CD4-positive, alpha-beta memory T cell (primary cell): ENCODE measurements around the gene PHF12. TPM values are rescaled to one million over a fixed set of nuclear protein-coding genes. Genes with fewer than 3 reads are reported as not detected.

Source experiments
- CTCF ChIA-PET: fragments of 350-600 bp; sonication (Branson Sonifier 250); formaldehyde crosslinking; loops from one replicate; lab custom pipeline; 2021; ENCODE audit warnings: inconsistent platforms; ENCODE audit not compliant: partially characterized antibody; lab: Charles Lee
- POLR2A ChIA-PET: fragments of 350-600 bp; sonication (Branson Sonifier 250); formaldehyde crosslinking; loops from one replicate; lab custom pipeline; 2021; ENCODE audit not compliant: partially characterized antibody; lab: Charles Lee
- DNase-seq, 5 donors: peaks; one replicate each; pipeline versions ENCODE4 v3.0.0 to v3.0.0-alpha.2; 2020 to 2022; ENCODE audit warnings: mixed read lengths in 1 of 5
- H3K27ac ChIP-seq: one replicate; pipeline ENCODE4 v1.7.0; 2013; ENCODE audit warnings: low read depth, low read length
- H3K27me3 ChIP-seq: 2 replicates; pipeline ENCODE4 v1.7.0; 2013; ENCODE audit warnings: mild to moderate bottlenecking, low read length, moderate library complexity; ENCODE audit not compliant: insufficient read depth
- H3K36me3 ChIP-seq: 2 replicates; pipeline ENCODE4 v1.7.0; 2013; ENCODE audit warnings: mild to moderate bottlenecking, low read length, moderate library complexity; ENCODE audit not compliant: insufficient read depth
- H3K4me1 ChIP-seq: 2 replicates; pipeline ENCODE4 v1.7.0; 2013; ENCODE audit warnings: mild to moderate bottlenecking, low read length, moderate library complexity; ENCODE audit not compliant: insufficient read depth
- H3K4me3 ChIP-seq, 2 donors: one replicate each; pipeline ENCODE4 v1.7.0; 2013; ENCODE audit warnings: low read length in 2 of 2, mild to moderate bottlenecking in 1 of 2
- H3K9me3 ChIP-seq, 2 donors: one replicate each; pipeline ENCODE4 v1.7.0; 2013; ENCODE audit warnings: low read length in 2 of 2, control low read depth in 1 of 2; ENCODE audit not compliant: control insufficient read depth in 1 of 2
- H3K27ac Mint-ChIP-seq, 7 donors: one replicate each; pipeline ENCODE4 v1.8.0; 2020 to 2021; ENCODE audit warnings: mixed read lengths in 7 of 7, mild to moderate bottlenecking in 6 of 7, inconsistent platforms in 3 of 7, moderate library complexity in 3 of 7
- H3K27me3 Mint-ChIP-seq, 2 donors: one replicate each; pipeline ENCODE4 v1.8.0; 2020 to 2021; ENCODE audit warnings: mixed read lengths in 2 of 2
- H3K36me3 Mint-ChIP-seq, 2 donors: one replicate each; pipeline ENCODE4 v1.8.0; 2020 to 2021; ENCODE audit warnings: mixed read lengths in 2 of 2, inconsistent platforms in 1 of 2, mild to moderate bottlenecking in 1 of 2
- H3K4me1 Mint-ChIP-seq, 4 donors: one replicate each; pipeline ENCODE4 v1.8.0; 2020 to 2021; ENCODE audit warnings: mixed read lengths in 4 of 4, mild to moderate bottlenecking in 1 of 4
- H3K4me3 Mint-ChIP-seq, 8 donors: one replicate each; pipeline ENCODE4 v1.8.0; 2020 to 2021; ENCODE audit warnings: mixed read lengths in 8 of 8, mild to moderate bottlenecking in 7 of 8, moderate library complexity in 6 of 8, inconsistent platforms in 3 of 8
- H3K9me3 Mint-ChIP-seq, 8 donors: one replicate each; pipeline ENCODE4 v1.8.0; 2020 to 2021; ENCODE audit warnings: mixed read lengths in 8 of 8, mild to moderate bottlenecking in 5 of 8, inconsistent platforms in 3 of 8, moderate library complexity in 1 of 8
- intact Hi-C: fragments of 100-400 bp; cut with micrococcal nuclease; formaldehyde crosslinking; loops from one replicate; pipeline ENCODE4 v1.15.1; 2023
- polyA plus RNA-seq, 2 donors: library from polyadenylated mRNA; unstranded; fragments of 300-500 nt; fragmentation: Illumina TruSeq; gene quantifications; one replicate each; pipeline ENCODE4 v1.2.3, GENCODE V29; 2021
- total RNA-seq, 2 experiments: library from RNA; stranded (reverse); gene quantifications; one replicate each; pipeline ENCODE4 v1.2.3, GENCODE V29; 2021

Gene PHF12
- total and polyA plus RNA-seq, 4 experiments from 2014 or later, result 5.0 to 135 (median 68.7) TPM

- no peak overlapping the region for H3K4me3 Mint-ChIP-seq
- peaks cover 8 to 11% of the 10 kb centered on the region in 2 donors for H3K27me3 Mint-ChIP-seq
- H3K27ac ChIP-seq, result no peak overlapping the region
- peaks cover 0 to 2% (median 0%) of the 10 kb centered on the region in 8 donors for H3K9me3 Mint-ChIP-seq
- H3K9me3 ChIP-seq, result no peaks in the 10 kb centered on the region
- H3K36me3 Mint-ChIP-seq, result no peaks in the 10 kb centered on the region
- no peaks in the 10 kb centered on the region for H3K4me1 ChIP-seq
- H3K27ac Mint-ChIP-seq, result peak overlapping the region in 1 of 7 donors; percentile 0
- ChIA-PET CTCF (interaction anchor here (1.3 to 4.1 kb wide), 3 partner anchors 14 to 148 kb away, joined by 4 to 28 read pairs (median 11); no protein-coding TSS in a partner anchor), POLR2A (no interaction called here)
- H3K36me3 ChIP-seq, result no peaks in the 10 kb centered on the region
- H3K4me3 ChIP-seq, result no peak overlapping the region
- H3K4me1 Mint-ChIP-seq, result peaks cover 0 to 3% (median 0%) of the 10 kb centered on the region in 4 donors
- no peak for DNase-seq
- intact Hi-C loops, result no loop called here
- no peaks in the 10 kb centered on the region for H3K27me3 ChIP-seq
These were observed 17.1 kb upstream of the PHF12 start for GRCh38 chr17:28968231-28968913.

- ChIA-PET POLR2A (no interaction called here), CTCF (interaction anchor here (0.6 to 4.1 kb wide), 4 partner anchors 13 to 149 kb away, joined by 3 to 28 read pairs (median 8); no protein-coding TSS in a partner anchor)
- peaks cover 8 to 14% of the 10 kb centered on the region in 2 donors for H3K27me3 Mint-ChIP-seq
- H3K4me1 Mint-ChIP-seq, result peaks cover 0 to 3% (median 0%) of the 10 kb centered on the region in 4 donors
- peak in 1 of 5 donors; percentile 25 for DNase-seq
- H3K4me3 Mint-ChIP-seq, result no peak overlapping the region
- no peaks in the 10 kb centered on the region for H3K36me3 Mint-ChIP-seq
- Histone ChIP-seq H3K27me3 (no peaks in the 10 kb centered on the region), H3K4me1 (no peaks in the 10 kb centered on the region), H3K36me3 (no peaks in the 10 kb centered on the region), H3K27ac (no peak overlapping the region), H3K4me3 (no peak overlapping the region), H3K9me3 (no peaks in the 10 kb centered on the region)
- intact Hi-C loops, result no loop called here
- peaks cover 0 to 2% (median 0%) of the 10 kb centered on the region in 8 donors for H3K9me3 Mint-ChIP-seq
- peak overlapping the region in 2 of 7 donors; percentile 19 to 39 for H3K27ac Mint-ChIP-seq
These were observed 16.2 kb upstream of the PHF12 start for GRCh38 chr17:28967221-28968135.

- no peak overlapping the region for H3K27ac ChIP-seq
These were observed 12.5 kb upstream of the PHF12 start for GRCh38 chr17:28963841-28964240.

GRCh38 chr17:28963055-28963611 lies 11.8 kb upstream of the PHF12 start:
- DNase-seq, result no peak
- Mint-ChIP-seq H3K4me1 (peaks cover 0 to 3% (median 0%) of the 10 kb centered on the region in 4 donors), H3K27me3 (peaks cover 2 to 17% of the 10 kb centered on the region in 2 donors), H3K36me3 (no peaks in the 10 kb centered on the region), H3K27ac (peak overlapping the region in 1 of 7 donors; percentile 40), H3K4me3 (no peak overlapping the region), H3K9me3 (no peaks in the 10 kb centered on the region)
- Histone ChIP-seq H3K4me3 (no peak overlapping the region), H3K27me3 (no peaks in the 10 kb centered on the region), H3K27ac (no peak overlapping the region), H3K4me1 (no peaks in the 10 kb centered on the region), H3K9me3 (no peaks in the 10 kb centered on the region), H3K36me3 (no peaks in the 10 kb centered on the region)
- ChIA-PET POLR2A (no interaction called here), CTCF (interaction anchor here (1.0 to 5.5 kb wide), 2 partner anchors 151 to 199 kb away, joined by 6 to 318 read pairs; no protein-coding TSS in a partner anchor)
- intact Hi-C loops, result no loop called here

More at GRCh38 chr17:28963841-28964240, 12.5 kb upstream of the PHF12 start:
- Histone ChIP-seq H3K4me3 (no peak overlapping the region), H3K36me3 (no peaks in the 10 kb centered on the region), H3K4me1 (no peaks in the 10 kb centered on the region), H3K9me3 (no peaks in the 10 kb centered on the region), H3K27me3 (no peaks in the 10 kb centered on the region)
- no peaks in the 10 kb centered on the region for H3K9me3 Mint-ChIP-seq
- intact Hi-C loops, result no loop called here
- ChIA-PET CTCF (interaction anchor here (1.0 to 5.5 kb wide), 7 partner anchors 10 to 200 kb away, joined by 3 to 318 read pairs (median 6); no protein-coding TSS in a partner anchor), POLR2A (no interaction called here)
- no peak overlapping the region for H3K4me3 Mint-ChIP-seq
- H3K36me3 Mint-ChIP-seq, result no peaks in the 10 kb centered on the region
- peaks cover 0 to 3% (median 0%) of the 10 kb centered on the region in 4 donors for H3K4me1 Mint-ChIP-seq
- DNase-seq, result no peak
- H3K27ac Mint-ChIP-seq, result no peak overlapping the region
- H3K27me3 Mint-ChIP-seq, result peaks cover 2 to 17% of the 10 kb centered on the region in 2 donors

- no peak for DNase-seq
- no peak overlapping the region for H3K4me3 ChIP-seq
- H3K9me3 ChIP-seq, result no peaks in the 10 kb centered on the region
- peaks cover 2 to 17% of the 10 kb centered on the region in 2 donors for H3K27me3 Mint-ChIP-seq
- H3K4me1 ChIP-seq, result no peaks in the 10 kb centered on the region
- H3K27me3 ChIP-seq, result no peaks in the 10 kb centered on the region
- H3K4me3 Mint-ChIP-seq, result no peak overlapping the region
- ChIA-PET POLR2A (no interaction called here), CTCF (interaction anchor here (5.5 kb wide), 1 partner anchor 152 kb away, joined by 318 read pairs; no protein-coding TSS in a partner anchor)
- no peak overlapping the region for H3K27ac Mint-ChIP-seq
- H3K9me3 Mint-ChIP-seq, result no peaks in the 10 kb centered on the region
- no peaks in the 10 kb centered on the region for H3K36me3 ChIP-seq
- peaks cover 0 to 3% (median 0%) of the 10 kb centered on the region in 4 donors for H3K4me1 Mint-ChIP-seq
- H3K36me3 Mint-ChIP-seq, result no peaks in the 10 kb centered on the region
- H3K27ac ChIP-seq, result no peak overlapping the region
- intact Hi-C loops, result no loop called here
These were observed 10.1 kb upstream of the PHF12 start for GRCh38 chr17:28961391-28961790.

- no peak for DNase-seq
- POLR2A ChIA-PET, result no interaction called here
- CTCF ChIA-PET, result interaction anchor here (0.5 to 0.9 kb wide), 2 partner anchors 111 to 156 kb away, joined by 3 to 4 read pairs; no protein-coding TSS in a partner anchor
- no peaks in the 10 kb centered on the region for H3K4me1 ChIP-seq
- H3K9me3 Mint-ChIP-seq, result no peaks in the 10 kb centered on the region
- no peaks in the 10 kb centered on the region for H3K9me3 ChIP-seq
- peaks cover 0 to under 1% (median 0%) of the 10 kb centered on the region in 4 donors for H3K4me1 Mint-ChIP-seq
- H3K27ac ChIP-seq, result no peak overlapping the region
- no peak overlapping the region for H3K4me3 ChIP-seq
- H3K36me3 ChIP-seq, result no peaks in the 10 kb centered on the region
- H3K27me3 Mint-ChIP-seq, result peaks cover 2 to 14% of the 10 kb centered on the region in 2 donors
- H3K4me3 Mint-ChIP-seq, result no peak overlapping the region
- no peaks in the 10 kb centered on the region for H3K36me3 Mint-ChIP-seq
- H3K27me3 ChIP-seq, result no peaks in the 10 kb centered on the region
- H3K27ac Mint-ChIP-seq, result no peak overlapping the region
- intact Hi-C loops, result no loop called here
These were observed 9.1 kb upstream of the PHF12 start for GRCh38 chr17:28960256-28961061.
